Progenitor cell of endocrine pancreas (in vitro differentiated cells): ENCODE data around the gene HEY2. TPM values are rescaled to one million over a fixed set of nuclear protein-coding genes. Genes with fewer than 3 reads are reported as not detected.

ENCODE experiments used
- DNase-seq: peaks from one replicate; pipeline ENCODE4 v3.0.0; 2021; ENCODE audit warnings: low spot score; ENCODE audit not compliant: unreplicated experiment
- H3K27ac Mint-ChIP-seq: 2 replicates; pipeline ENCODE4 v1.8.0; 2021; ENCODE audit warnings: mild to moderate bottlenecking, moderate library complexity, mixed read lengths
- H3K27me3 Mint-ChIP-seq: 2 replicates; pipeline ENCODE4 v1.8.0; 2021; ENCODE audit warnings: mixed read lengths
- H3K36me3 Mint-ChIP-seq: 2 replicates; pipeline ENCODE4 v1.8.0; 2022; ENCODE audit warnings: mixed read lengths; ENCODE audit not compliant: insufficient read depth
- H3K4me1 Mint-ChIP-seq: 2 replicates; pipeline ENCODE4 v1.8.0; 2021; ENCODE audit warnings: low read depth, mixed read lengths
- H3K4me3 Mint-ChIP-seq: 2 replicates; pipeline ENCODE4 v1.8.0; 2021; ENCODE audit warnings: low read depth, mild to moderate bottlenecking, moderate library complexity, mixed read lengths
- H3K9me3 Mint-ChIP-seq: 2 replicates; pipeline ENCODE4 v1.8.0; 2021; ENCODE audit warnings: low read depth, mixed read lengths
- CTCF ChIP-seq: fragments of 200-600 bp; sonication (generic); IDR thresholded peaks from one replicate; pipeline ENCODE4 v1.5.0; 2021; ENCODE audit warnings: antibody characterized with exemption, mild to moderate bottlenecking; ENCODE audit not compliant: unreplicated experiment
- total RNA-seq: library from RNA; stranded (reverse); gene quantifications from 2 replicates; pipeline ENCODE4 v1.2.1, GENCODE V29; 2021

The HEY2 gene
- total RNA-seq, 1 donor from 2014 or later: 1.4 TPM

GRCh38 chr6:125792172-125792571, 42.7 kb downstream of the HEY2 start:
- Mint-ChIP-seq H3K9me3 (no peaks in the 10 kb centered on the region), H3K27me3 (no peaks in the 10 kb centered on the region), H3K36me3 (no peaks in the 10 kb centered on the region), H3K4me1 (peaks cover 19% of the 10 kb centered on the region), H3K4me3 (no peak overlapping the region), H3K27ac (no peak overlapping the region)
- TF ChIP-seq CTCF: no peak
- DNase-seq: no peak

DNA sequence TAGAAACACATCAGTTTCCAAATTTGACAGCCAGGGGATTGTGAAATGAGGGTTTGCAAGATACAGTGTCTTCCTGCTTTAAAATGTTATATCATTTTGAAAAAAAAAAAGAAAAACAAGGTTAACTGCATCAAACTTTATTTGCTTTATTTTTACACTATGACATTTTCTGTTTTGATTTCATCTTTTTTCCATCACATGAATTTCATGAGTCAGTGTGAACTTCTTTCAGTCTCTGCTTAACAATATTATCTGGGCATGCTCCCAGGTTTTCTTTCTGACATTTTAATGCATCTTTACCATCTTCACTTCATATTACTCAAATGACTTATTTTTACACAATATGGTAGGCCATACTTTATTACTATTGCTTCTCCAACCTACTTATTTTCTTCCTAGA, 43.2 kb downstream of the HEY2 start:
- TF ChIP-seq CTCF: no peak
- H3K27me3 Mint-ChIP-seq: no peaks in the 10 kb centered on the region
- H3K27ac Mint-ChIP-seq: no peak overlapping the region
- no peak for DNase-seq
- H3K4me3 Mint-ChIP-seq: no peak overlapping the region
- H3K4me1 Mint-ChIP-seq: peaks cover 24% of the 10 kb centered on the region
- H3K36me3 Mint-ChIP-seq: no peaks in the 10 kb centered on the region
- H3K9me3 Mint-ChIP-seq: no peaks in the 10 kb centered on the region

GRCh38 chr6:125793280-125793679, 43.8 kb downstream of the HEY2 start:
- peaks cover 30% of the 10 kb centered on the region for H3K4me1 Mint-ChIP-seq
- H3K4me3 Mint-ChIP-seq: no peak overlapping the region
- no peak for TF ChIP-seq CTCF
- H3K36me3 Mint-ChIP-seq: no peaks in the 10 kb centered on the region
- H3K27ac Mint-ChIP-seq: no peak overlapping the region
- DNase-seq: no peak
- H3K9me3 Mint-ChIP-seq: no peaks in the 10 kb centered on the region
- H3K27me3 Mint-ChIP-seq: no peaks in the 10 kb centered on the region

GRCh38 chr6:125793863-125794262, 44.4 kb downstream of the HEY2 start:
- Mint-ChIP-seq H3K36me3 (no peaks in the 10 kb centered on the region), H3K9me3 (no peaks in the 10 kb centered on the region), H3K27ac (no peak overlapping the region), H3K4me3 (no peak overlapping the region), H3K27me3 (no peaks in the 10 kb centered on the region), H3K4me1 (peaks cover 31% of the 10 kb centered on the region)
- no peak for TF ChIP-seq CTCF
- DNase-seq: no peak

DNA sequence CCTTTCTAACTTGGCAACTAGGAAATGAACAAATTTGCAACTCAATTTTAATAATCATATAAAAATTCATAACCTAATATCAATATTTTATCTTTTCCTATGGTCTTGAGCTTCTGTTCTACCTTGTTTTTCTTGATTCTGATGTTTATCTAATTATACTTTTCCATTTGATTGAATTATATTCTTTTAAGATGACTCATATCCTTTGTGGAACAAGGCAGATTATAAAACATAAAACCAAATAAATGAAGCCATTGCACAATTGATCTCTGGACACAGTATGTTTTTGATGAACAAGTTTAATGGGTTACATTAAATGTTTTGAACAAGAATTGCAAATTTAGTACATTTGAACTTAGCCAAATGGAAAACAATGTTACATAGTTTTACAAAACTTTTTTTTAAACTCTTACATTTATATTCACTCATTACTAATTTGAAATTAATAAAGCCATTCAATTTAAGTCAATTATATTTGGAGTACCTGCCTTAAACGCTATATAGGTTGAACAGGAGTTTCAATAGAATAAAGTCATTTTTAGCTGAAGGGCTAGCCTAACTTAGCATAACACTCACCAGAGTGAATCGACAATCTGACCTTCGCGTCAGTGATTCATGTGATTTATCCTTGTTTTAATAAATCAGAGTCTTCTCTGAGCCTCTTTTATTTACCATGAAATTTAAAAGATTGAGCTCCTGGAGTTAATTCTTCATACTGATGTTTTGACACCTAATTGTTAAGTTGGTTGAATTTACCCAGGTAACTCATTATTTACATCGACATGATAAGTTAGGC, 45.1 kb downstream of the HEY2 start:
- Mint-ChIP-seq H3K4me3 (no peak overlapping the region), H3K36me3 (no peaks in the 10 kb centered on the region), H3K4me1 (peaks cover 30% of the 10 kb centered on the region), H3K27ac (no peak overlapping the region), H3K9me3 (no peaks in the 10 kb centered on the region), H3K27me3 (no peaks in the 10 kb centered on the region)
- TF ChIP-seq CTCF: no peak
- DNase-seq: no peak
